Activated T-cell treated with anti-CD3 and anti-CD28 coated beads for 48 hours (primary cell): Measurements from ENCODE around the gene NHSL2.

Experiments
- DNase-seq: peaks from one replicate; pipeline ENCODE4 v3.0.0-alpha.2; 2020; ENCODE audit warnings: low read depth

NHSL2 gene

GRCh38 chrX:72071213-72071612, 160.6 kb downstream of the NHSL2 start:
- DNase-seq: no peak

- no peak for DNase-seq
Observed at GRCh38 chrX:72073633-72074032, 163.0 kb downstream of the NHSL2 start.

- no peak for DNase-seq
Observed at GRCh38 chrX:72078411-72078810, 167.8 kb downstream of the NHSL2 start.

GRCh38 chrX:72079607-72080006, 169.0 kb downstream of the NHSL2 start:
- DNase-seq: no peak

- DNase-seq: no peak
Observed at GRCh38 chrX:72080150-72080549, 169.5 kb downstream of the NHSL2 start.

- no peak for DNase-seq
Observed at GRCh38 chrX:72080800-72081199, 170.2 kb downstream of the NHSL2 start.

- no peak for DNase-seq
Observed at GRCh38 chrX:72081605-72082320, 171.1 kb downstream of the NHSL2 start.

GRCh38 chrX:72083291-72083690, 172.6 kb downstream of the NHSL2 start:
- no peak for DNase-seq

- DNase-seq: no peak
Observed at GRCh38 chrX:72084114-72084513, 173.5 kb downstream of the NHSL2 start.

- DNase-seq: no peak
Observed at GRCh38 chrX:72086995-72087394, 176.3 kb downstream of the NHSL2 start.

- no peak for DNase-seq
Observed at GRCh38 chrX:72088761-72089160, 178.1 kb downstream of the NHSL2 start.

GRCh38 chrX:72089254-72089653, 178.6 kb downstream of the NHSL2 start:
- no peak for DNase-seq

- DNase-seq: peak; percentile 8
Observed at GRCh38 chrX:72094894-72095293, 184.2 kb downstream of the NHSL2 start.

- no peak for DNase-seq
Observed at GRCh38 chrX:72095370-72095769, 184.7 kb downstream of the NHSL2 start.

GRCh38 chrX:72097098-72097497, 186.5 kb downstream of the NHSL2 start:
- DNase-seq: no peak

- no peak for DNase-seq
Observed at GRCh38 chrX:72100051-72100755, 189.6 kb downstream of the NHSL2 start.

- DNase-seq: peak; percentile 45
Observed at GRCh38 chrX:72100824-72101351, 190.2 kb downstream of the NHSL2 start.

- no peak for DNase-seq
Observed at GRCh38 chrX:72101597-72102037, 191.0 kb downstream of the NHSL2 start.

- DNase-seq: no peak
Observed at GRCh38 chrX:72102126-72102525, 191.5 kb downstream of the NHSL2 start.

- no peak for DNase-seq
Observed at GRCh38 chrX:72102760-72103159, 192.1 kb downstream of the NHSL2 start.

GRCh38 chrX:72105436-72105835, 194.8 kb downstream of the NHSL2 start:
- no peak for DNase-seq

- DNase-seq: no peak
Observed at GRCh38 chrX:72107320-72107719, 196.7 kb downstream of the NHSL2 start.

- DNase-seq: no peak
Observed at GRCh38 chrX:72107841-72108595, 197.4 kb downstream of the NHSL2 start.
